ENCODE data around the gene ACOX3. TPM values are rescaled to one million over a fixed set of nuclear protein-coding genes. Genes with fewer than 3 reads are reported as not detected.

ACOX3 gene
- total and polyA plus RNA-seq, 9 of the 15 experiments (the other 6 are each of a cell fraction or from before 2014, with no cell fraction given) = 0.68 to 7.3 (median 3.7) TPM

DNA sequence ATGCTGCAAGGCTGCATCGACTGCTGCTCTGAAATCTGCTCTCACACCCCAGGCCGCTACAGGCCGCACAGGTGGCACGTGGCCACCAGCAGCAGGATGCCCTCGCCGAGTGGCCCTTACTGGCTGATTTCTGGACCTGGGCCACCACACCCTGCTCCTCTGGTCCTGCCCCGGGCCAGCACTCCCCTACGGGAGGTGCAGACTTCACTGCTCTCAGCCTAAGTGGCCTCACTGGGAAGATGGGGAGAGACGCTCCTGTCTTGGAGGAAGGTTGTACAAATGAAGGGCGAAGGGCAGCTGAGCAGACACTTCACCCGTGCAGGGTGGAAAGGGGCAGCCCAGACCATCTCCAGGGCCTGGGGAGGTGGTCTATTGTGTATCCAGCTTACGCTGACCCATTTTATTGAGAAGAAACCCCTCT is 72.5 kb downstream of the ACOX3 start:
- ATAC-seq (peak; percentile 20; the same call in 2 of the 3 replicates), DNase-seq (ENCODE audit: extremely low read depth in 1 of 4, low spot score in 3 of 4) (no peak), FAIRE-seq (no peak)
- no peak overlapping the region for H3K9ac ChIP-seq (ENCODE audit: insufficient read depth in 1 of 2, low read depth in 2 of 2, low read length in 2 of 2)
- ChIA-PET POLR2A (no interaction called here), CTCF (ENCODE audit: low intra/inter-chr PET ratio) (interaction anchor here (0.6 kb wide), 1 partner anchor 68 kb away, joined by 3 read pairs; no protein-coding TSS in a partner anchor)
- no peaks in the 10 kb centered on the region for H3K9me1 ChIP-seq (ENCODE audit: control insufficient read depth, insufficient read depth, low read length)
- H4K20me1 ChIP-seq (replicated peaks; ENCODE audit: control insufficient read depth, insufficient read depth, low read length) = no peaks in the 10 kb centered on the region
- H3K36me3 ChIP-seq (ENCODE audit: control insufficient read depth, insufficient read depth, low read length) = no peaks in the 10 kb centered on the region
- H3K27me3 ChIP-seq (ENCODE audit: control insufficient read depth in 2 of 2, insufficient read depth in 2 of 2, low read length in 2 of 2) = peaks cover 9 to 66% of the 10 kb centered on the region in 2 experiments; a peak in 4 of 5 replicates
- intact Hi-C loops (cut with micrococcal nuclease) (no loop called here), in situ Hi-C loops (cut with MboI) (no loop called here)
- no peaks in the 10 kb centered on the region for H3K9me3 ChIP-seq (replicated peaks; ENCODE audit: control insufficient read depth, insufficient read depth, low read depth, low read length)
- no peak overlapping the region for H3K4me2 ChIP-seq (ENCODE audit: insufficient read depth, low read length)
- H3K27ac ChIP-seq (ENCODE audit: extremely low read depth, low read depth, low read length) = no peak overlapping the region
- H3K4me3 ChIP-seq = no peak overlapping the region
- 16% methylated on average over 12 of the region's 12 CpGs for WGBS (ENCODE audit: insufficient coverage, low coverage, missing lambda C conversion rate)
- no peak overlapping the region for H2AFZ ChIP-seq (ENCODE audit: low read depth, low read length)
- BruUV-seq (replicated peaks) = no TSS peak
- no peak for TF ChIP-seq EP300 (IDR thresholded peaks at IDR 0.05; ENCODE audit: low read length)
- TF ChIP-seq TEAD4 (IDR thresholded peaks at IDR 0.05; ENCODE audit: low read length) = no peak
- TF ChIP-seq TEAD4 (CRISPR knock-in tag; IDR thresholded peaks at IDR 0.05; ENCODE audit: borderline replicate concordance) = no peak
- TF ChIP-seq PRPF4 (IDR thresholded peaks at IDR 0.05; ENCODE audit: insufficient read depth, low read depth, low read length, poor library complexity, severe bottlenecking) = no peak
- TF ChIP-seq ZBTB8A (IDR thresholded peaks at IDR 0.05; ENCODE audit: partially characterized antibody) = no peak
- TF ChIP-seq ZNF57 (CRISPR knock-in tag; IDR thresholded peaks at IDR 0.05) = no peak
- TF ChIP-seq ZFPM2 (CRISPR knock-in tag; IDR thresholded peaks at IDR 0.05) = no peak
- no peak for TF ChIP-seq GABPB1 (CRISPR knock-in tag; IDR thresholded peaks at IDR 0.05)
- TF ChIP-seq MAFF (IDR thresholded peaks at IDR 0.05; ENCODE audit: low read length) = no peak
- TF ChIP-seq ZNF830 (CRISPR knock-in tag; IDR thresholded peaks at IDR 0.05) = no peak
- TF ChIP-seq IRF2 (CRISPR knock-in tag; IDR thresholded peaks at IDR 0.05) = no peak
- no peak for TF ChIP-seq ZNF586 (CRISPR knock-in tag; conservative IDR thresholded peaks at IDR 0.05)
- no peak for TF ChIP-seq SMAD4 (CRISPR knock-in tag; conservative IDR thresholded peaks at IDR 0.05)
- TF ChIP-seq KAT2B (IDR thresholded peaks at IDR 0.05; ENCODE audit: low read depth, low read length) = no peak
- H3K79me2 ChIP-seq (ENCODE audit: control insufficient read depth, insufficient read depth, low read length) = no peaks in the 10 kb centered on the region
- H3K4me1 ChIP-seq (replicated peaks in 1 of 2; ENCODE audit: control insufficient read depth in 2 of 2, insufficient read depth in 2 of 2, low read length in 2 of 2) = peaks cover 0 to 8% of the 10 kb centered on the region in 2 experiments; a peak in 2 of 5 replicates

Measured in K562 (cell line).